GM10266 (cell line): ENCODE data around the gene ZNF600.
"Not testable (repeated sequence)": the region's sequence is repeated elsewhere in the genome, so short reads cannot be mapped to it uniquely, and the experiment has no call there.

Experiments
- DNase-seq: peaks from one replicate; pipeline ENCODE4 v3.0.0; 2012; ENCODE audit errors: extremely low spot score
- TF ChIP-seq, protein P1 (sequence below): IDR thresholded peaks from 2 replicates; pipeline ENCODE4 v1.5.1; 2012; ENCODE audit warnings: mild to moderate bottlenecking, low read depth; ENCODE audit not compliant: control insufficient read depth, insufficient read depth; ENCODE audit errors: missing control alignments

Gene ZNF600

DNA sequence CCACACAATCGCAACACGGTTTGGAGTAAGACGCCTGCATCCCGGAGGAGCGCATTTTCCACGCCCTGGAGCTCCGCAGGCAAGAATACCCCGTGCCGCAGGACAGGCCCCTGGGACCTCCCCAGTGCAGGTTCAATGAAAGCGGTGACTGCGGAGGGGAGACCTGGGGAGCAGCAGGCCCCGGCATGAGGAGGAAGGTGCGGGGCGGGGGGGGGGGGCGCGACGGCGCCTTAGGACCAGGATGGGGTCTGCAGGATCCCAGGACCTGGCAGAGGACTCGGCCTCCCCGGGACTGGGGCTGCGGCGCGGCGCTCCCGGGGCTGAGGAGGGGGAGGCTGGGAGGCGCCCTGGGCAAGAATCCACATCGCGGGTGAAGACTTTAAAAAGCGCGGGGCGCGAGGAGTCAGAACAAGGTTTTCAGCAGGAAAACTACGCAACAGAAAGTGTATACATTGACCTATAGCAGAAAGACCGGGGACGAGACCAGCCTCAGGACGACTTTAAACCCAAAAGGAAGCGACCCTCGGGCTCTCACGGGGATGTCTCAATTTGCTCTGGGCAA lies 52.2 kb downstream of the ZNF600 start:
- TF ChIP-seq, protein P1, sequence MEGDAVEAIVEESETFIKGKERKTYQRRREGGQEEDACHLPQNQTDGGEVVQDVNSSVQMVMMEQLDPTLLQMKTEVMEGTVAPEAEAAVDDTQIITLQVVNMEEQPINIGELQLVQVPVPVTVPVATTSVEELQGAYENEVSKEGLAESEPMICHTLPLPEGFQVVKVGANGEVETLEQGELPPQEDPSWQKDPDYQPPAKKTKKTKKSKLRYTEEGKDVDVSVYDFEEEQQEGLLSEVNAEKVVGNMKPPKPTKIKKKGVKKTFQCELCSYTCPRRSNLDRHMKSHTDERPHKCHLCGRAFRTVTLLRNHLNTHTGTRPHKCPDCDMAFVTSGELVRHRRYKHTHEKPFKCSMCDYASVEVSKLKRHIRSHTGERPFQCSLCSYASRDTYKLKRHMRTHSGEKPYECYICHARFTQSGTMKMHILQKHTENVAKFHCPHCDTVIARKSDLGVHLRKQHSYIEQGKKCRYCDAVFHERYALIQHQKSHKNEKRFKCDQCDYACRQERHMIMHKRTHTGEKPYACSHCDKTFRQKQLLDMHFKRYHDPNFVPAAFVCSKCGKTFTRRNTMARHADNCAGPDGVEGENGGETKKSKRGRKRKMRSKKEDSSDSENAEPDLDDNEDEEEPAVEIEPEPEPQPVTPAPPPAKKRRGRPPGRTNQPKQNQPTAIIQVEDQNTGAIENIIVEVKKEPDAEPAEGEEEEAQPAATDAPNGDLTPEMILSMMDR = no peak
- peak; percentile 16 for DNase-seq

DNA sequence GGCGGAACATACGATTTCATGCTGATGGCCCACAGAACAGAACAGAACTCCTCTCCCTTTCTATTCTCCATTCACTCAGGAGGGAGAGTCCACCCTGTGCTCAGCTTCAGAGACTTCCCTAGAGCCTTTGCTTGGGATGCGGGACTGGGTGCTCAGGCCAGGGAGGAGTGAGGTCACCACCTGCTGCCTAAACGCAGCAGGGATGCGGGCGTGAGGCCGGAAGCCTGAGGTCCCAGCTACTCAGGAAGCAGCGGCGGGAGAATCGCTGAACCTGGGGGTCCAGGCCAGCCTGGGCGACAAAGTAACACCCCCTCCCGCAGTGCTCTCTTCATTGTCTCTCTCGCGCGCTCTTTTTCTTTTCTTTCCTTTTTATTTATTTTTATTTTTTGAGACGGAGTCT lies 60.5 kb downstream of the ZNF600 start:
- not testable (repeated sequence) for DNase-seq

DNA sequence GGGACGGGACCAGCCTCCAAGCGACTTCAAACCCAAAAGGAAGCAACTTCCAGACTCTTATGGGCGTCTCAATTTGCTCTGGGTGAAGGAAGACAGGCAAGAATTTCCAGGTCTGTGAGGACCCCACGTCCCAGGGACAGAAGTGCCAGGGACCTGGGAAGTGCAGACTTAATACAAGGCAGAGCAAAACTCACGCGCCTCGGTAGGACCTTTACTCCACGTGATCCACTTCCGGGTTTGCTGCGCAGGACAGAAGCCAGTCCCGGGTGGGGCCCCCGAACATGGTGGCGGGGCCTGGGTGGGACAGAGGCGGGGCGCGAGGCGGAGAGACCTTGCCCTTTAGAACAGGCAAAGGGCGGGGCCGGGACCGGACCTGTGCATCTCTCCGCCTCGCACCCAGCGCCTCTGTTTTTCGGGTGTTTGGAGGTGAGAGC lies 61.0 kb downstream of the ZNF600 start:
- DNase-seq = peak; percentile 21

GRCh38 chr19:52724701-52725514 lies 61.7 kb downstream of the ZNF600 start:
- DNase-seq = no peak
- TF ChIP-seq, protein P1 = no peak

More for the DNA sequence above, 61.0 kb downstream of the ZNF600 start:
- TF ChIP-seq, protein P1 = no peak

GRCh38 chr19:52723907-52724598 lies 62.5 kb downstream of the ZNF600 start:
- not testable (repeated sequence) for DNase-seq

DNA sequence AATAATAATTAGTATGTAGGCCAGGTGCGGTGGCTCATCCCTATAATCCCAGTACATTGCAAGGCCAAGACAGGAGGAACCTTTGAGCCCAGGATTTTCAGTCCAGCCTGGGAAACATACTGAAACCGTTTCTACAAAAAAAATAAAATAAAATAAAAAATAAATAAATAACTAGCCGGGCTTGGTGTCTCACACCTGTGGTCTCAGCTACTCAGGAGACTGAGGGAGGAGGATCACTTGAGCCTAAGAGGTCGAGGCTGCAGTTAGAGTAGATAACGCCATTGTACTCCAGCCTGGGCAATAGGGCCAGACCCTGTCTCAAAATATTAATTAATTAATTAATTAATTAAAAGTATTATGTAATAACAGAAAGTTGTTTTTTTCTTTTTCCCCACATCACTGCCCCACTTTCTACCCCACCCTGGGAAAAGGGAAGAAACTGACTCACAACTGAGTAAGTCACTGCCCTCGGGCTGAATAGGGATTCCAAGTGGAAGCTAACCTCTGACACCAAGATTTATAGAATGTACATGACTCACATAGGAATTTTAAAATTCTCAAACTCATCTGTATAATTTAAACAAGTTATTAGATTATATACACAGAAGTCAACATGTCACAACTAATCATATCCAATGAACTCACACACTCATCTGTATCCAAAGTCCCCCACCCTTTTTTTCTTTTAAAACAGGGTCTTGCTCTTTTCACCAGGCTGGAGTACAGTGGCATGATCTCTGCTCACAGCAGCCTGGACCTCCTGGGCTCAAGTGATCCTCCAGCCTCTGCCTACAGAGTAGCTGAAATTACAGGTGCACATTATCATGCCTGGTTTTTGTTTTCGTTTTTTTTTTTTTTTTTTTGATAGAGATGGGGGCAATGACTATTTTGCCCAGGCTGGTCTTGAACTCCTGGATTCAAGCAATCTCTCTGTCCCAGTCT lies 64.3 kb downstream of the ZNF600 start:
- DNase-seq = no peak
- TF ChIP-seq, protein P1 = no peak

GRCh38 chr19:52720541-52720940 lies 66.0 kb downstream of the ZNF600 start:
- DNase-seq = not testable (repeated sequence)

GRCh38 chr19:52716522-52716921 lies 70.1 kb downstream of the ZNF600 start:
- DNase-seq = no peak
- TF ChIP-seq, protein P1 = no peak

GRCh38 chr19:52715902-52716301 lies 70.7 kb downstream of the ZNF600 start:
- not testable (repeated sequence) for DNase-seq

DNA sequence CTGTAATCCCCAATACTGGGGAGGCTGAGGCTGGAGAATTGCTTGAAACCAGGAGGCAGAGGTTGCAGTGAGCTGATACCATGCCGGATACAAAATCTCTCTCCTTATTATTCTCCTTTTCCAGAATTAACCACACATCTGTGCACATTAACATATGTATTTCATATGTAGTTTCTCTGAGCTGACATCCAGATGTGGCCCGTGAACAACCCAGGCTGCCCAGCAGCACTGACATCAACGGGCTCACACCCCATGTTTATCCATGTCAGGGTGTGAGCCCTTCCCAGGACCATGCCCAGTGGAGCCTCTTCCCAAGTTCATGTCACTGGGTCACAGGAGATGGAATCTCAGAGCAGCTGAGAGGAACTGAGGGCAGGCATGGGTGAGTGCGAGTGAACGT lies 71.3 kb downstream of the ZNF600 start:
- not testable (repeated sequence) for DNase-seq
